Immature natural killer cell (primary cell): ENCODE data around the gene PDIA4. TPM values are rescaled to one million over a fixed set of nuclear protein-coding genes. Genes with fewer than 3 reads are reported as not detected.
"Not testable (repeated sequence)": the region's sequence is repeated elsewhere in the genome, so short reads cannot be mapped to it uniquely, and the experiment has no call there.

Source experiments
- DNase-seq, 3 donors: peaks; one replicate each; pipeline ENCODE4 v3.0.0; 2022; ENCODE audit warnings: mixed read lengths in 1 of 3
- H3K27ac Mint-ChIP-seq, 6 donors: one replicate each; pipeline ENCODE4 v1.8.0; 2020; ENCODE audit warnings: mixed read lengths in 6 of 6, mild to moderate bottlenecking in 5 of 6, inconsistent platforms in 4 of 6, moderate library complexity in 3 of 6
- H3K27me3 Mint-ChIP-seq, 3 donors: one replicate each; pipeline ENCODE4 v1.8.0; 2020 to 2021; ENCODE audit warnings: low read depth in 3 of 3, mild to moderate bottlenecking in 3 of 3, mixed read lengths in 3 of 3, moderate library complexity in 3 of 3, inconsistent platforms in 1 of 3
- H3K36me3 Mint-ChIP-seq, 3 donors: one replicate each; pipeline ENCODE4 v1.8.0; 2020; ENCODE audit warnings: mixed read lengths in 3 of 3, inconsistent platforms in 2 of 3, mild to moderate bottlenecking in 2 of 3
- H3K4me1 Mint-ChIP-seq, 2 donors: one replicate each; pipeline ENCODE4 v1.8.0; 2020; ENCODE audit warnings: inconsistent platforms in 2 of 2, mild to moderate bottlenecking in 2 of 2, mixed read lengths in 2 of 2, moderate library complexity in 1 of 2
- H3K4me3 Mint-ChIP-seq, 5 donors: one replicate each; pipeline ENCODE4 v1.8.0; 2020; ENCODE audit warnings: mild to moderate bottlenecking in 5 of 5, mixed read lengths in 5 of 5, inconsistent platforms in 3 of 5, moderate library complexity in 3 of 5
- H3K9me3 Mint-ChIP-seq, 6 donors: one replicate each; pipeline ENCODE4 v1.8.0; 2020; ENCODE audit warnings: mild to moderate bottlenecking in 6 of 6, mixed read lengths in 6 of 6, inconsistent platforms in 4 of 6, moderate library complexity in 3 of 6
- polyA plus RNA-seq, 3 donors: library from polyadenylated mRNA; unstranded; fragments of 300-500 nt; fragmentation: Illumina TruSeq; gene quantifications; one replicate each; pipeline ENCODE4 v1.2.3, GENCODE V29; 2021

Gene PDIA4
- polyA plus RNA-seq, 3 donors from 2014 or later = 84.4 to 160 (median 125) TPM

DNA sequence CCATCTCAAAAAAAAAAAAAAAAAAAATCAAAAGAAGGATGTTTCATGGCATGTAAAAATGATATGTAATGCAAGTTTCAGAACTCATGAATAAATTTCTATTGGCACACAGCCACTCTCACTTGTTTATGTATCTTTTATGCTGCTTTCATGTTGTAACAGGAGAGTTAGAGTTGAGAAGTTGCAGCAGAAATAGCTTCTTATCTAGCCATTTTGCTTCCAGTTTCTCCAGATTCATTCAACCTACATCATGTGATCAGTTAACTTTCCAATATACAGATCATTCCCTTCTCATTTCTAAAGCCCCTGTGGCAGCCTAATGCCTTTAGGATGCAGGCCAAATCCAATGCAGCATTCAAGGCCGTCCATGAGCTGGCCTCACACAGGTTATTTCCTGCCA lies 31.9 kb upstream of the PDIA4 start:
- H3K36me3 Mint-ChIP-seq = no peaks in the 10 kb centered on the region
- H3K27ac Mint-ChIP-seq = peak overlapping the region in 2 of 6 donors; percentile 2 to 33
- H3K4me3 Mint-ChIP-seq = no peak overlapping the region
- DNase-seq = no peak
- peaks cover 0 to 4% (median 3%) of the 10 kb centered on the region in 3 donors for H3K27me3 Mint-ChIP-seq
- H3K9me3 Mint-ChIP-seq = no peaks in the 10 kb centered on the region
- H3K4me1 Mint-ChIP-seq = peaks cover 5 to 10% of the 10 kb centered on the region in 2 donors

DNA sequence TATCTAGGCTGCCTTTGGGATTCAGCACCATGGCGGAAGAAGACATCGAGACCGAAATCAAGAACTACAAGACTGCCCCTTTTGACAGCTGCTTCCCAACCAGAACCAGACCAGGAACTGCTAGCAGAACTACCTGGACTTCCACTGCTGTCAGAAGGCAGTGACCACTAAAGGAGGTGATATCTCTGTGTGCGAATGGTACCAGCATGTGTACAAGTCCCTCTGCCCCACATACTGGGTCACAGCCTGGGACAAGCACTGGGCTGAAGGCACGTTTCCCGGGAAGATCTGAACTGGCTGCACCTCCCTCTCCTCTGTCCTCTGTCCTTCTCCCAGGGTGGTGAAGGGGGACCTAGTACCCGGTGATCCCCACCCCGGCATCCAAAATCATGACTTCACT lies 25.6 kb upstream of the PDIA4 start:
- Mint-ChIP-seq H3K36me3 (no peaks in the 10 kb centered on the region), H3K4me3 (no peak overlapping the region), H3K4me1 (no peaks in the 10 kb centered on the region), H3K9me3 (no peaks in the 10 kb centered on the region), H3K27me3 (peaks cover 0 to 8% (median 4%) of the 10 kb centered on the region in 3 donors), H3K27ac (no peak overlapping the region)
- DNase-seq = no peak

DNA sequence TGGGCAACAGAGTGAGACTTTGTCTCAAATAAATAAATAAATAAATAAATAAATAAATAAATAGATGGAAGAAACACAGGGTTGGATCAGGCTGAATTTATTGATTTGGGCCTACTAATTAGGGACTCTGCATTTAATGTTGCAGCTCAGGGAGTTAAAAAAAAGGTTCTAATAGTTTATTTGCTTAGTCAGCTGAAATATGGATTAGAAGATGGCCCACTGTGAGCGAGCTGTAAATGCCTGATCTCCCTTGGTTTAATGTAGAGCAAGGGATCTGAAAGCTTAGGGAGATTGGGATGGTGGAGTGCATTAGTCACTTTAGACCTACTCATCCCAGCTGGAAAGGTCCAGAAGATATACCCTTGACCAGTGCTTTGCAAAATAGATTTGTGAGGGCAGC lies 25.1 kb upstream of the PDIA4 start:
- Mint-ChIP-seq H3K27ac (no peak overlapping the region), H3K9me3 (no peaks in the 10 kb centered on the region)

DNA sequence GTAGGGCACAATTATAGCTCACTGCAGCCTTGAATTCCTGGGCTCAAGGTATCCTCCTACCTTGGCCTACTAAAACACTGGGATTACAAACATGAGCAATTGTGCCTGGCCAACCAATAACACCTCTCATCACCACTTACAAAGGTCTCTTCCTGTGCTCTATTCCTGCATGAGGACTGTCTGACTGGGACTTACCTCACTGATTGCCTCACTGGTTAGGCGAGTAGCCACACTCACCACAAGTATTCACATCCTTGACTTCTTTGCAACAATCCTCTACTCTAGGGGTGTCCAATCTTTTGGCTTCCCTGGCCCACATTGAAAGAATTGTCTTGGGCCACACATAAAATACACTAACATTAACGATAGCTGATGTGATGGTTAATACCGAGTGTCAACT lies 22.6 kb upstream of the PDIA4 start:
- no peak overlapping the region for H3K27ac Mint-ChIP-seq
- no peak for DNase-seq
- H3K27me3 Mint-ChIP-seq = peaks cover 0 to 8% (median 2%) of the 10 kb centered on the region in 3 donors
- no peaks in the 10 kb centered on the region for H3K9me3 Mint-ChIP-seq
- H3K4me1 Mint-ChIP-seq = no peaks in the 10 kb centered on the region
- no peak overlapping the region for H3K4me3 Mint-ChIP-seq
- H3K36me3 Mint-ChIP-seq = no peaks in the 10 kb centered on the region

More for the DNA sequence above, 25.1 kb upstream of the PDIA4 start:
- H3K4me3 Mint-ChIP-seq = no peak overlapping the region
- no peaks in the 10 kb centered on the region for H3K4me1 Mint-ChIP-seq
- H3K36me3 Mint-ChIP-seq = no peaks in the 10 kb centered on the region
- H3K27me3 Mint-ChIP-seq = peaks cover 0 to 8% (median 4%) of the 10 kb centered on the region in 3 donors
- DNase-seq = no peak

DNA sequence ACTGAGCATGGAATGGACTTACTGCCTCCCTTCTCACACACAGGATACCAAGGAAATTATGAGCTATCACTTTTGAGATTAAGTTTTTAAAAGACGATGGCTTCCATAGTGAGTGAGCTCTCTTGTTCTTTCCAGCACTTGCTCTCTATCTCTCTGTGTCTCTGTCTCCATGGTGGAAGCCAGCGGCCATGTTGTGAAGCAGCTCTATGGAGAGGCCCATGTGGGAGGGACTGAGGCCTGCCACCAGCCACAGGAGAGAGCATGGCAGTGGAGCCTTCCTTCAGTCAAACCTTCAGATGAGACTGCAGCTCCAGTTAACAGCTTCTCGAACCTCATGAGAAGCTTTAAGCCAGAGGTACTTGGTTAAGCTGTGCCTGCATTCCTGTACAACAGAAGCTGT lies 20.5 kb upstream of the PDIA4 start:
- DNase-seq = no peak
- no peaks in the 10 kb centered on the region for H3K36me3 Mint-ChIP-seq
- H3K27me3 Mint-ChIP-seq = peaks cover 0 to 8% (median 2%) of the 10 kb centered on the region in 3 donors
- H3K4me1 Mint-ChIP-seq = no peaks in the 10 kb centered on the region
- no peak overlapping the region for H3K4me3 Mint-ChIP-seq
- H3K9me3 Mint-ChIP-seq = no peaks in the 10 kb centered on the region
- H3K27ac Mint-ChIP-seq = no peak overlapping the region

DNA sequence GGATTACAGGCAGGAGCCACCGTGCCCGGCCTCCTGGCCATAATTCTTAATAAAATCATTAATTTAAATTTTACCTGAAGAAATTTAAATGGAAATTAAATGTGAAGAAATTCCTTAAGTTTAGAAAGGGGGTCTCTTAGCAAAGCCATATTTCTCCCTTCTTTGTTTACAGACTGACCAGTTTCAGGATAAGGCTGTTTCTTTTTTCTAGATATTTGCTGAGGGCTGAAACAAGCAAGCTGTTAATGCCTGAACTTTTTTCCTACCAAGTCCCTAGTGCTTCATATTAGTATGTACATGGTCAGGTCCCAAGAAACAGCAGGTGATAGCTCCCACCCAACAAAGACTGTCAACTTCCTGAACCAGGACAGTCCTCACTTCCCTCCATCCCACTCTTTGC lies 18.1 kb upstream of the PDIA4 start:
- H3K27ac Mint-ChIP-seq = no peak overlapping the region
- no peak overlapping the region for H3K4me3 Mint-ChIP-seq
- H3K27me3 Mint-ChIP-seq = peaks cover 0 to 7% (median 0%) of the 10 kb centered on the region in 3 donors
- no peaks in the 10 kb centered on the region for H3K36me3 Mint-ChIP-seq
- no peaks in the 10 kb centered on the region for H3K4me1 Mint-ChIP-seq
- no peak for DNase-seq
- H3K9me3 Mint-ChIP-seq = no peaks in the 10 kb centered on the region

DNA sequence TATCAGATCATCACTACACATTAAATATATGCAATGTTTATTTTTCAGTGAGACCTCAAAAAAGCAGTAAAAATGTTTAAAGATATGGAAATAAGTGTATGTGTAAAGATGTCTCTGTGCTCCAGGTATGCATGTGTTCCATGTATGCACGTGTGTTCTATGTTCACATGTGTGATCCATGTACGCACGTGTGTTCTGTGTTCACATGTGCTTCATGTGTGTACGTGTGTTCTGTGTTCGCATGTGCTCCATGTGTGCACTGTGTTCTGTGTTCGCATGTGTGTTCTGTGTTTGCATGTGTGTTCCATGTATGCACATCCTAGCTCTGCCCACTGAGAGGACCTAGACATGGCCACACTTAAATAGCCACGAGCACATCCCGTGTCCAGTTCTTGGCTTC lies 15.6 kb upstream of the PDIA4 start:
- no peaks in the 10 kb centered on the region for H3K9me3 Mint-ChIP-seq
- no peak overlapping the region for H3K27ac Mint-ChIP-seq
- H3K27me3 Mint-ChIP-seq = no peaks in the 10 kb centered on the region
- no peaks in the 10 kb centered on the region for H3K4me1 Mint-ChIP-seq
- no peak overlapping the region for H3K4me3 Mint-ChIP-seq
- no peak for DNase-seq
- no peaks in the 10 kb centered on the region for H3K36me3 Mint-ChIP-seq

DNA sequence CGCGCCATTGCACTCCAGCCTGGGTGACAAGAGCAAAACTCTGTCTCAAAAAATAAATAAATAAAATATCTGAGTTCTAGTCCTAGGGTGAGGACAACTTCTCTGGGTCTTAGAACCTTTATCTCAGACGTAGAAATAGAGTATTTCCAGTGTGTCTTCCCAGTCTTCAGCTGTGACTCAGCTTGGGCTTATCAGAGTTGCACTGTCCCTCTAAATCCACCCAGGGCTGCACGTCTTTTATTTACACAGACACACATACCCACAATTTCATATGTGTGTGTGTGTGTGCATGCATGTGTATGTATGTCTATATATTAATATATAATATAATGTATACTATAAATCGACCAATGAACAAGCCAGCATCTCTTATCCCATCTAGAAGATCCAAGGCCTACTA lies 13.0 kb upstream of the PDIA4 start:
- Mint-ChIP-seq H3K9me3 (peaks cover 0 to 6% (median 2%) of the 10 kb centered on the region in 6 donors), H3K27me3 (peaks cover 0 to 3% (median 0%) of the 10 kb centered on the region in 3 donors)
- no peak for DNase-seq

DNA sequence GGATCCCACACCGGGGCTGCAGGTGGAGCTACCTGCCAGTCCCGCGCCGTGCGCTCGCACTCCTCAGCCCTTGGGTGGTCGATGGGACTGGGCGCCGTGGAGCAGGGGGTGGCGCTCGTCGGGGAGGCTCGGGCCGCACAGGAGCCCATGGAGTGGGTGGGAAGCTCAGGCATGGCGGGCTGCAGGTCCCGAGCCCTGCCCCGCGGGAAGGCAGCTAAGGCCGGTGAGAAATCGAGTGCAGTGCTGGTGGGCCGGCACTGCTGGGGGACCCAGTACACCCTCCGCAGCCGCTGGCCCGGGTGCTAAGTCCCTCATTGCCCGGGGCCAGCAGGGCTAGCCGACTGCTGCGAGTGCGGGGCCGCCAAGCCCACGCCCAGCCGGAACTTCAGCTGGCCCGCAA lies 10.3 kb upstream of the PDIA4 start:
- peaks cover 13 to 19% of the 10 kb centered on the region in 2 donors for H3K4me1 Mint-ChIP-seq
- H3K36me3 Mint-ChIP-seq, H3K9me3 Mint-ChIP-seq, DNase-seq, H3K4me3 Mint-ChIP-seq, H3K27ac Mint-ChIP-seq, H3K27me3 Mint-ChIP-seq: not testable (repeated sequence)

More for the DNA sequence above, 13.0 kb upstream of the PDIA4 start:
- peaks cover 13 to 19% of the 10 kb centered on the region in 2 donors for H3K4me1 Mint-ChIP-seq
- peaks cover 0 to 4% (median 3%) of the 10 kb centered on the region in 3 donors for H3K36me3 Mint-ChIP-seq
- H3K27ac Mint-ChIP-seq = no peak overlapping the region
- no peak overlapping the region for H3K4me3 Mint-ChIP-seq

DNA sequence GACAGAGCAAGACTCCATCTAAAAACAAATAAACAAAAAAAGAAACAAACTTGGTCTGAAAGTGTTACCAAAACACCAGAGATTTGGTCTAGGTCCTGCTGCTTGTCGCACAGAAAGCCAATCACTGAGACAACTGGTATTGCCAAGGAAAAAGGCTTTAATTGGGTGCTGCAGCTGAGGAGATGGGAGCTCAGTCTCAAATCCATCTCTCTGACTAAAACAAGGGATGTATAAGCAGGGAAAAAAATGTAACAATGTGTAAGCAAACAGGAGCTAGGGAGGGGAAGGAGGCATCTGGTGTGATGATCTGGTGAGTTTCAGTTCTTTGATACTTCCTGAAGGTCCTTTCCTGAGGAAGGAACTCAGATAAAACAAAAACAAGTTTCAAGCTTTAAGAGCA lies 8.4 kb upstream of the PDIA4 start:
- peak overlapping the region in 4 of 6 donors; percentile 19 to 70 (median 70) for H3K27ac Mint-ChIP-seq

DNA sequence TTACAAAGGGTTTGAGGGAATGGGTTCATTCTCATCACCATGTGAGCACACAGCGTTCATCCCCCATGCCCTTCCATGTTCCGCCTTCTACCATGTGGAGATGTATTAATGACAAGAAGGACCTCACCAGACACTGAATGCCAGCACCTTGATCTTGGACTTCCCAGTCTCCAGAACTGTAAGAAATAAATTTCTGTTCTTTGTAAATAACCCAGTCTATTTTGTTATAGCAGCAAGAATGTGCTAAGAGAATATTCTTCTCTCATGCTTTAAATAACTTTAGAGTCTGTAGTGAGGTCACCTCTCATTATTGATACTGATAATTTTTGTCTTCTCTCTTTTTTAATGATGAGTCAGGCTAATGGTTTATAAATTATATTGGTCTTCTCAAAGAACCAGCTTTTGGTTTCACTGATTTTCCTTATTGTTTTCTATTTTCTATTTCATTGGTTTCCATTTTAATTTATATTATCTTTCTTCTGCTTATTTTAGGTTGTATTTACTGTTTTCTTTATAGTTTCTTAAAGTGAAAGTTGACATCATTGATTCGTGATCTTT lies 3.1 kb upstream of the PDIA4 start:
- no peak for DNase-seq
- Mint-ChIP-seq H3K27ac (no peak overlapping the region), H3K4me1 (peaks cover 23 to 31% of the 10 kb centered on the region in 2 donors), H3K27me3 (peaks cover 4 to 7% (median 5%) of the 10 kb centered on the region in 3 donors), H3K36me3 (peaks cover 0 to 3% (median 0%) of the 10 kb centered on the region in 3 donors), H3K9me3 (peaks cover 0 to 3% (median 0%) of the 10 kb centered on the region in 6 donors), H3K4me3 (no peak overlapping the region)

More for the DNA sequence above, 8.4 kb upstream of the PDIA4 start:
- H3K27me3 Mint-ChIP-seq = peaks cover 0 to 3% (median 0%) of the 10 kb centered on the region in 3 donors
- peaks cover 0 to 10% (median 2%) of the 10 kb centered on the region in 6 donors for H3K9me3 Mint-ChIP-seq
- H3K4me1 Mint-ChIP-seq = peaks cover 13 to 19% of the 10 kb centered on the region in 2 donors
- DNase-seq = no peak
- H3K4me3 Mint-ChIP-seq = peak overlapping the region in 4 of 5 donors; percentile 40 to 73 (median 64)
- H3K36me3 Mint-ChIP-seq = peaks cover 0 to 7% (median 3%) of the 10 kb centered on the region in 3 donors

DNA sequence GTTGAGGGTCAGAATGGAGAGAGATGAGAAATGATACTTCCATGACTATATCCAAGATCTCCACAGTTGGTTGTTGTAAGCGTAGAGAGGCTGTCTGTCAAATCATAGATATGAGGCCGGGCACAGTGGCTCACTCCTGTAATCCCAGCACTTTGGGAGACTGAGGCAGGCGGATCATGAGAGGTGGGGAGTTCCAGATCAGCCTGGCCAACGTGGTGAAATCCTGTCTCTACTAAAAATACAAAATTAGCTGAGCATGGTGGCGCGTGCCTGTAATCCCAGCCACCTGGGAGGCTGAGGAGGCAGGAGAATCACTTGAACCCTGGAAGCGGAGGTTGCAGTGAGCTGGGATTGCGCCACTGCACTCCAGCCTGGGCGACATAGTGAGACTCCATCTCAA lies 2.1 kb upstream of the PDIA4 start:
- H3K9me3 Mint-ChIP-seq, H3K27me3 Mint-ChIP-seq, DNase-seq, H3K4me3 Mint-ChIP-seq, H3K36me3 Mint-ChIP-seq: not testable (repeated sequence)
- peak overlapping the region in 5 of 6 donors; percentile 13 to 95 (median 74) for H3K27ac Mint-ChIP-seq
- H3K4me1 Mint-ChIP-seq = peaks cover 33 to 40% of the 10 kb centered on the region in 2 donors

DNA sequence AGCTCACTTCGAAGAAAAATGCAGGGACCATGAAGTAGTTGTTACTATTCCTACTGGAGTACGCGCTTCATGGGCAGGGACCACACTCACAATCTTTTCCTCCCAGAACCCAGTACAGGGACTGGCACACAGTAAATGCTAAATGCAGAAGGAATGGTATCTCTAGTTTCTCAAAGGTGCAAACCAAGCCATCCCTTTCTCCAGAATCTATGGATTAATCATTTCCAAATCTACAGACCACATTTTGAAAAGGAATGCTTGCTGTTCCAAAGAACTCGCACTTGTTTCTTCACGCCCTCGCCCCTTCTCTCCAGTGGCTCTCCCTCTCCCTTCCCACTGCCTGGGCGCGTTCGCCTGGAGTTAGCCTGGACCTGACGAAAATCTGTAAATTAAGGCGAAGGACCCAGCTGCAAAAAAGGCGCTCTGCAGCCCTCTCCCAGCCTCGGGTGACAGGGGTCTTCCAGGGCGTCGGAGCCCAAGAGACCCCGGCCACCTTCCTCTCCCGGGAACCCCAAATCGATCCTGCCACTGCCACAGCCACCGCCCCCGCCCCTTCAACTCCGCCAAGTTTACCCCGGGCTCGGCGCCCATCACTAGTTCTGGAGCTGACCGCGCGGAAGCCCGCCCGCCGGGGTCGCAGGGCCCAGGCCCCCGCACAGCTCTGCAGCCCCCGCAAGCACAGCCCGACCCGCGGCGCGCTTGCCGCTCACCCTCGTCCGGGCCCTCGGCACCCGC lies 527 bp downstream of the PDIA4 start:
- H3K4me3 Mint-ChIP-seq = peak overlapping the region; percentile 86 to 92 (median 89)
- peaks cover 4 to 9% (median 7%) of the 10 kb centered on the region in 3 donors for H3K27me3 Mint-ChIP-seq
- no peaks in the 10 kb centered on the region for H3K9me3 Mint-ChIP-seq
- peak overlapping the region; percentile 86 to 94 (median 90) for H3K27ac Mint-ChIP-seq
- no peak for DNase-seq
- peaks cover 38 to 60% of the 10 kb centered on the region in 2 donors for H3K4me1 Mint-ChIP-seq
- H3K36me3 Mint-ChIP-seq = peaks cover 0 to 3% (median 0%) of the 10 kb centered on the region in 3 donors

DNA sequence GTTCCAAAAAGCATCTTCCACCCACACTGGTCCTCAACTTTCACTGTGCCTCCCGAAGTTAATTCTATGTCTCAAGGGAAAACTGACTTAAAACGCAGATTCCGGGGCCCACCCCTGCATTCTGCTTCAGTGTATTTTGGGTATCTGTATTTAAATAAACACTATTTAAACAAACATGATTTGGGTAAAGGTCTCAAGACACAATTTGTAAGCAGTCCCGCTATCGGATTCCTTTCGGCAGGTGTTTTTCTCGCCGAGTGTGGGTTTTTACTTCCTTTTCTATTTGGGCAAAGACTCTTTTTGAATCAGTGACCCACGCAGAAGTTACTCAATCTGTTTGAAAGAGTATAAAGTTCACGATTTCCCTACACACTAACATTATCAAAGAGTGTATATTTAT lies 1.2 kb downstream of the PDIA4 start:
- peaks cover 4 to 9% (median 7%) of the 10 kb centered on the region in 3 donors for H3K27me3 Mint-ChIP-seq
- peaks cover 0 to 3% (median 0%) of the 10 kb centered on the region in 3 donors for H3K36me3 Mint-ChIP-seq
- no peaks in the 10 kb centered on the region for H3K9me3 Mint-ChIP-seq
- H3K4me1 Mint-ChIP-seq = peaks cover 39 to 67% of the 10 kb centered on the region in 2 donors
- peak overlapping the region; percentile 86 to 92 (median 89) for H3K4me3 Mint-ChIP-seq
- DNase-seq = no peak
- H3K27ac Mint-ChIP-seq = peak overlapping the region; percentile 86 to 94 (median 90)
